Cardiac muscle cell (in vitro differentiated cells and primary cell): Measurements from ENCODE around the gene RBM19. TPM values are rescaled to one million over a fixed set of nuclear protein-coding genes. Genes with fewer than 3 reads are reported as not detected.

ENCODE experiments used
- DNase-seq, 2 donors: peaks; one replicate each; pipeline versions ENCODE4 v3.0.0 to v3.0.0-alpha.2; 2010 to 2017; ENCODE audit warnings: low read depth in 1 of 2, low spot score in 1 of 2
- H3K27ac ChIP-seq: fragments of 200-600 bp; sonication (generic); 2 replicates; pipeline ENCODE4 v1.5.1; 2016
- H3K27me3 ChIP-seq: fragments of 200-600 bp; sonication (generic); 2 replicates; pipeline ENCODE4 v1.6.0; 2016; ENCODE audit warnings: control low read depth
- H3K36me3 ChIP-seq: fragments of 200-600 bp; sonication (generic); 2 replicates; pipeline ENCODE4 v1.5.1; 2016; ENCODE audit warnings: control low read depth
- H3K4me1 ChIP-seq: fragments of 200-600 bp; sonication (generic); 2 replicates; pipeline ENCODE4 v1.8.1; 2017; ENCODE audit warnings: low read depth, mild to moderate bottlenecking, mixed run types
- H3K4me3 ChIP-seq: fragments of 200-600 bp; sonication (generic); 2 replicates; pipeline ENCODE4 v1.5.1; 2016; ENCODE audit warnings: mild to moderate bottlenecking
- H3K9me3 ChIP-seq: fragments of 200-600 bp; sonication (generic); 2 replicates; pipeline ENCODE4 v1.5.1; 2017; ENCODE audit warnings: low read depth, mild to moderate bottlenecking, control low read depth
- CTCF ChIP-seq: IDR thresholded peaks from 2 replicates; pipeline ENCODE4 v1.5.1; 2012; ENCODE audit warnings: low read depth, mild to moderate bottlenecking, low read length
- polyA plus RNA-seq: library from polyadenylated mRNA; unstranded; fragments of >200 nt; fragmentation: Nextera tagmentation; extraction: Ambion mirVana; gene quantifications from 2 replicates; pipeline ENCODE4 v1.2.1, GENCODE V29; 2016
- total RNA-seq: library from RNA; depleted of rRNA; stranded (reverse); fragments of >200 nt; gene quantifications from 2 replicates; pipeline ENCODE4 v1.2.3, GENCODE V29; 2016

The RBM19 gene
- total and polyA plus RNA-seq, 2 experiments from 2014 or later: 28.1 to 31.0 TPM

- Histone ChIP-seq H3K36me3 (no peaks in the 10 kb centered on the region), H3K4me1 (peaks cover 6% of the 10 kb centered on the region), H3K27ac (no peak overlapping the region), H3K4me3 (no peak overlapping the region), H3K9me3 (no peaks in the 10 kb centered on the region), H3K27me3 (no peaks in the 10 kb centered on the region)
- no peak for TF ChIP-seq CTCF
- DNase-seq: no peak
Observed at GRCh38 chr12:113880326-113880725, 85.8 kb downstream of the RBM19 start.

GRCh38 chr12:113879658-113880057, 86.5 kb downstream of the RBM19 start:
- DNase-seq: no peak
- H3K4me3 ChIP-seq: no peak overlapping the region
- peaks cover 6% of the 10 kb centered on the region for H3K4me1 ChIP-seq
- H3K9me3 ChIP-seq: no peaks in the 10 kb centered on the region
- no peaks in the 10 kb centered on the region for H3K27me3 ChIP-seq
- no peak overlapping the region for H3K27ac ChIP-seq
- H3K36me3 ChIP-seq: no peaks in the 10 kb centered on the region
- TF ChIP-seq CTCF: no peak

GRCh38 chr12:113877607-113878006, 88.5 kb downstream of the RBM19 start:
- no peak overlapping the region for H3K27ac ChIP-seq
- H3K27me3 ChIP-seq: no peaks in the 10 kb centered on the region
- no peak overlapping the region for H3K4me3 ChIP-seq
- no peak for DNase-seq
- H3K36me3 ChIP-seq: no peaks in the 10 kb centered on the region
- peaks cover 6% of the 10 kb centered on the region for H3K4me1 ChIP-seq
- TF ChIP-seq CTCF: no peak
- no peaks in the 10 kb centered on the region for H3K9me3 ChIP-seq

DNA sequence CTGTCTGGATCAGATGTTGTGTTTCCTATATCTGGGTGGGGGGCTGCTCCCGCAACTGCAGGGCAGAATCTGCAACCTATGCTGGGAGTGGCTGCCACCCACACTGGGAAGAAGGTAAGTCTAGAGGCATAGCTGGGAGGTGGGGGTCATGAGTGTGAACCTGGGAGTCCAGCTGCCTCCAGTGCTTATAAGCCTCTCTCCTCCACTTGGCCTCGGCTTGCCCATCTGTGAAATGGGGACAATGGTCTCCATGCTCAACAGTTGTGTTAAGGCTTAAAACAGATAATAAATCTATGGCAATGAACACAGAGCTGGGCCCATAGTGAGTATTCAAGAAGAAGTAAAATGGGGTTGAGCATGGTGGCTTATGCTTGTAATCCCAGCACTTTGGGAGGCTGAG, 90.0 kb downstream of the RBM19 start:
- DNase-seq: no peak
- no peak for TF ChIP-seq CTCF
- Histone ChIP-seq H3K4me1 (peaks cover 6% of the 10 kb centered on the region), H3K27ac (no peak overlapping the region), H3K9me3 (no peaks in the 10 kb centered on the region), H3K27me3 (no peaks in the 10 kb centered on the region), H3K4me3 (no peak overlapping the region), H3K36me3 (no peaks in the 10 kb centered on the region)

- H3K36me3 ChIP-seq: no peaks in the 10 kb centered on the region
- H3K4me3 ChIP-seq: no peak overlapping the region
- no peaks in the 10 kb centered on the region for H3K9me3 ChIP-seq
- H3K4me1 ChIP-seq: peaks cover 6% of the 10 kb centered on the region
- no peak overlapping the region for H3K27ac ChIP-seq
- peak in 1 of 2 donors; percentile 72 for DNase-seq
- H3K27me3 ChIP-seq: no peaks in the 10 kb centered on the region
- no peak for TF ChIP-seq CTCF
Observed at GRCh38 chr12:113875691-113876090, 90.4 kb downstream of the RBM19 start.
